Stomach (tissue), 9 donors: Measurements from ENCODE around the gene CADPS. TPM values are rescaled to one million over a fixed set of nuclear protein-coding genes. Genes with fewer than 3 reads are reported as not detected.

Source experiments
- DNase-seq, 2 donors: peaks; one replicate each; pipeline versions ENCODE4 v3.0.0 to v3.0.0-alpha.2; 2013 to 2019
- H3K27ac ChIP-seq, 5 donors: fragments of 200-600 bp in 4 of 5; sonication (generic) in 4 of 5; one replicate each; pipeline ENCODE4 v1.5.1; 2013 to 2019; ENCODE audit warnings: mild to moderate bottlenecking in 1 of 5, moderate library complexity in 1 of 5
- H3K27me3 ChIP-seq, 3 donors: fragments of 200-600 bp; sonication (generic); one replicate each; pipeline ENCODE4 v1.5.1; 2017 to 2019; ENCODE audit warnings: mixed run types in 1 of 3
- H3K36me3 ChIP-seq, 4 donors: fragments of 200-600 bp; sonication (generic); 1 replicate in 3 of 4; 2 replicates in 1 of 4; pipeline ENCODE4 v1.5.1; 2016 to 2019
- H3K4me1 ChIP-seq, 4 donors: fragments of 200-600 bp; sonication (generic); one replicate each; pipeline ENCODE4 v1.5.1; 2016 to 2019
- H3K4me3 ChIP-seq, 4 donors: fragments of 200-600 bp; sonication (generic) in 3 of 4; one replicate each; pipeline ENCODE4 v1.5.1; 2016 to 2019; ENCODE audit warnings: mild to moderate bottlenecking in 1 of 4
- H3K9me3 ChIP-seq, 4 donors: fragments of 200-600 bp; sonication (generic); one replicate each; pipeline ENCODE4 v1.5.1; 2016 to 2019
- EP300 ChIP-seq: sonication (generic); formaldehyde crosslinking; IDR thresholded peaks from one replicate; pipeline ENCODE4 v1.6.1; 2017; ENCODE audit warnings: antibody characterized with exemption
- POLR2A ChIP-seq, 4 donors: fragments of 450-650 bp; IDR thresholded peaks; one replicate each; pipeline ENCODE4 v1.6.1; 2016; ENCODE audit warnings: antibody characterized with exemption in 4 of 4, control low read depth in 2 of 4, mild to moderate bottlenecking in 1 of 4, moderate library complexity in 1 of 4
- POLR2AphosphoS5 ChIP-seq, 3 donors: sonication (generic); formaldehyde crosslinking; IDR thresholded peaks; one replicate each; pipeline ENCODE4 v1.6.1; 2016; ENCODE audit warnings: antibody characterized with exemption in 3 of 3
- WGBS, 5 donors: extraction: QIAGEN DNeasy Blood & Tissue Kit in 3 of 5; methylation state at CpG; one replicate each; pipeline versions ENCODE4 v1.1.5 to v1.1.7; 2013 to 2018; 5-methylcytosine and 5-hydroxymethylcytosine counted together
- intact Hi-C: fragments of 100-400 bp; cut with DNase I; formaldehyde crosslinking; loops from one replicate; pipeline ENCODE4 v1.15.1; 2023; ENCODE audit warnings: low total_unique reads
- polyA plus RNA-seq, 3 donors: library from polyadenylated mRNA; stranded (reverse); fragments of 200-250 nt; gene quantifications; one replicate each; pipeline ENCODE4 v1.2.3, GENCODE V29; 2013
- total RNA-seq, 5 donors: library from RNA; depleted of rRNA; stranded (reverse); fragments of >200 nt; gene quantifications; one replicate each; pipeline versions ENCODE4 v1.1.0 to v1.2.3, GENCODE V29; 2014 to 2016
- TF ChIP-seq, protein P1 (sequence below), 7 experiments: fragments of 450-650 bp in 4 of 7; fragments of 200-600 bp in 3 of 7; sonication (generic) in 3 of 7; IDR thresholded peaks; one replicate each; pipeline ENCODE4 v1.5.1; 2016 to 2019; ENCODE audit warnings: antibody characterized with exemption in 7 of 7, control low read depth in 2 of 7, mild to moderate bottlenecking in 1 of 7
- donor health status: healthy with polysubstance abuse.
- donor health status: Bipolar disorder and iron deficiency.
- donor health status: healthy.

Gene CADPS
- total and polyA plus RNA-seq, 8 donors, result 0.58 to 32.2 (median 3.4) TPM

DNA sequence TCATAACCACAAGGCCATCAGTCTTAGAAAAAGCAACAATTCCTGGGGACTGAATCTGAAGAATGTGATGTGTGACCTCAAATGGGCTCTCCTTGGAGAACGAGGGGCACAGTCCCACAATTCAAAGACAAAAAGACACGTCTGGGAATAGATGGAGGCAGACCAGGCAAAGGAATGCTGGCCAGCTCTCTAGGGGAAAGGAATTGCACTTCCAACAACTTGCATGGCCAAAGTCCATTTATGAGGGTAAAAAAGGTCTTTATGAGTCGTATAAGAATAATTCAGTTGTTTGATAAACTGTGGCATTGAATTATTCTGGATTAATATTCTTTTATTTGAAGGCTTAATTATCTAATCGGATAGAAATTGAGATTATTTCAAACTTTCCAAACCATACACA lies 321.4 kb downstream of the CADPS start:
- Histone ChIP-seq H3K36me3 (no peaks in the 10 kb centered on the region), H3K27ac (no peak overlapping the region), H3K27me3 (no peaks in the 10 kb centered on the region), H3K4me1 (no peaks in the 10 kb centered on the region), H3K4me3 (no peak overlapping the region), H3K9me3 (no peaks in the 10 kb centered on the region)
- intact Hi-C loops, result no loop called here
- 46 to 76% (median 54%) methylated on average over 4 of the region's 4 CpGs for WGBS, 5 donors
- no peak for TF ChIP-seq POLR2A (IDR thresholded peaks at IDR 0.05)
- no peak for TF ChIP-seq EP300
- DNase-seq, result no peak

GRCh38 chr3:62551556-62551955 lies 323.7 kb downstream of the CADPS start:
- WGBS, 5 donors, result 73 to 97% (median 89%) methylated on average over 2 of the region's 2 CpGs
- H3K4me1 ChIP-seq, result no peaks in the 10 kb centered on the region
- H3K27me3 ChIP-seq, result no peaks in the 10 kb centered on the region
- H3K9me3 ChIP-seq, result no peaks in the 10 kb centered on the region
- DNase-seq, result no peak
- no peaks in the 10 kb centered on the region for H3K36me3 ChIP-seq
- no peak overlapping the region for H3K27ac ChIP-seq
- no peak overlapping the region for H3K4me3 ChIP-seq
- intact Hi-C loops, result no loop called here
- TF ChIP-seq POLR2AphosphoS5 (IDR thresholded peaks at IDR 0.05) (no peak), EP300 (no peak), POLR2A (IDR thresholded peaks at IDR 0.05) (no peak)
- TF ChIP-seq, protein P1, sequence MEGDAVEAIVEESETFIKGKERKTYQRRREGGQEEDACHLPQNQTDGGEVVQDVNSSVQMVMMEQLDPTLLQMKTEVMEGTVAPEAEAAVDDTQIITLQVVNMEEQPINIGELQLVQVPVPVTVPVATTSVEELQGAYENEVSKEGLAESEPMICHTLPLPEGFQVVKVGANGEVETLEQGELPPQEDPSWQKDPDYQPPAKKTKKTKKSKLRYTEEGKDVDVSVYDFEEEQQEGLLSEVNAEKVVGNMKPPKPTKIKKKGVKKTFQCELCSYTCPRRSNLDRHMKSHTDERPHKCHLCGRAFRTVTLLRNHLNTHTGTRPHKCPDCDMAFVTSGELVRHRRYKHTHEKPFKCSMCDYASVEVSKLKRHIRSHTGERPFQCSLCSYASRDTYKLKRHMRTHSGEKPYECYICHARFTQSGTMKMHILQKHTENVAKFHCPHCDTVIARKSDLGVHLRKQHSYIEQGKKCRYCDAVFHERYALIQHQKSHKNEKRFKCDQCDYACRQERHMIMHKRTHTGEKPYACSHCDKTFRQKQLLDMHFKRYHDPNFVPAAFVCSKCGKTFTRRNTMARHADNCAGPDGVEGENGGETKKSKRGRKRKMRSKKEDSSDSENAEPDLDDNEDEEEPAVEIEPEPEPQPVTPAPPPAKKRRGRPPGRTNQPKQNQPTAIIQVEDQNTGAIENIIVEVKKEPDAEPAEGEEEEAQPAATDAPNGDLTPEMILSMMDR (IDR thresholded peaks at IDR 0.05), result no peak

DNA sequence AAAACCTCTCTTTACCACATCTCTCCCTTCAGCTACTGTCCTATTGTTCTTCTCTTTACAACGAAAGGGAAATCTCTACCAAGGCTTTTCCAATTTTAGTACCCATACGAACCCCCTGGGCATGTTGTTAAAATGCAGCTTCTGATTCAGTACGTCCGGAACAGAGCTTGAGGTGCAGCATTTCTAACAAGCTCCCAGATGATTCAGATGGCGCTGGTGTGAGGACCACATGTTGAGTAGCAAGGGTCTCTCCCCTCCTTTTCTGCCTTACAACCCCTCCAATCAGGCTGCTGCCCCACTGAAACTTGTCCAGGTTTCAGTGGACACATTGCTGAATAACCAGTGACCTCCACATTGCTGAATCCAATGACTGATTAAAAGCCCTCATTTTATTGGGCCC lies 324.8 kb downstream of the CADPS start:
- H3K27me3 ChIP-seq, result no peaks in the 10 kb centered on the region
- intact Hi-C loops, result no loop called here

GRCh38 chr3:62548528-62549205 lies 326.5 kb downstream of the CADPS start:
- intact Hi-C loops, result no loop called here
- WGBS, 5 donors, result 48 to 55% (median 53%) methylated on average over 2 of the region's 2 CpGs
- Histone ChIP-seq H3K27me3 (no peaks in the 10 kb centered on the region), H3K4me1 (no peaks in the 10 kb centered on the region), H3K9me3 (no peaks in the 10 kb centered on the region), H3K27ac (no peak overlapping the region), H3K36me3 (no peaks in the 10 kb centered on the region), H3K4me3 (no peak overlapping the region)
- DNase-seq, result no peak
- TF ChIP-seq POLR2A (IDR thresholded peaks at IDR 0.05), result no peak
- TF ChIP-seq EP300, result no peak
- no peak for TF ChIP-seq POLR2AphosphoS5 (IDR thresholded peaks at IDR 0.05)
- TF ChIP-seq, protein P1 (IDR thresholded peaks at IDR 0.05), result no peak

More for the DNA sequence above, 324.8 kb downstream of the CADPS start:
- TF ChIP-seq POLR2AphosphoS5 (IDR thresholded peaks at IDR 0.05) (no peak), POLR2A (IDR thresholded peaks at IDR 0.05) (no peak), EP300 (no peak)
- TF ChIP-seq, protein P1 (IDR thresholded peaks at IDR 0.05), result no peak
- Histone ChIP-seq H3K36me3 (no peaks in the 10 kb centered on the region), H3K4me3 (no peak overlapping the region), H3K9me3 (no peaks in the 10 kb centered on the region), H3K27ac (no peak overlapping the region), H3K4me1 (no peaks in the 10 kb centered on the region)
- WGBS, 5 donors, result 72 to 75% (median 73%) methylated on average over 5 of the region's 5 CpGs
- DNase-seq, result no peak

DNA sequence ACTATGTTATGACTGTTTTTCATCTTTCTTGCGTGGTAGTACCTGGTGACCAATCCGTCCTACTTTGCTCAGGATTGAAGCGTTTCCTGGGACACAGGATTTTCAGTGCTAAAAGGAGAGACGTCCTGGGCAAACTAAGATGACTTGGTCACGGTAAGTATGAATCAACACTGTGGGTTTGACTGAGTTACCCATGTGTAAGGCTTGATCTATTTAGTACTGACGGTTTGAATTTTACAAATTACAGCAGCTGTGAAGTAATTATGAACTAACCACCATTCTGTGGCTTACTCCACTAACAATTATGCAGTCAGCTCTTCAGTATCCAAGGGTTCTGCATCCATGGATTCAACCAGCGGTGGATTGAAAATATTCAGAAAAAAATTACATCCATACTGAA lies 328.9 kb downstream of the CADPS start:
- no peaks in the 10 kb centered on the region for H3K36me3 ChIP-seq
- H3K4me1 ChIP-seq, result no peaks in the 10 kb centered on the region
- H3K9me3 ChIP-seq, result no peaks in the 10 kb centered on the region
- WGBS, 5 donors, result 78 to 83% (median 81%) methylated on average over 7 of the region's 7 CpGs
- H3K4me3 ChIP-seq, result no peak overlapping the region
- H3K27me3 ChIP-seq, result no peaks in the 10 kb centered on the region
- TF ChIP-seq, protein P1 (IDR thresholded peaks at IDR 0.05), result no peak
- no peak for TF ChIP-seq POLR2AphosphoS5 (IDR thresholded peaks at IDR 0.05)
- TF ChIP-seq EP300, result no peak
- no peak for TF ChIP-seq POLR2A (IDR thresholded peaks at IDR 0.05)
- intact Hi-C loops, result no loop called here
- no peak for DNase-seq
- no peak overlapping the region for H3K27ac ChIP-seq
